IPS-18c (cell line): Measurements from ENCODE around the gene RPL18.
"Not testable (repeated sequence)": the region's sequence is repeated elsewhere in the genome, so short reads cannot be mapped to it uniquely, and the experiment has no call there.

Experiments used
- H3K4me3 ChIP-seq: 2 replicates; pipeline ENCODE4 v1.7.0; 2013; ENCODE audit warnings: low read depth, mild to moderate bottlenecking, low read length, moderate library complexity; ENCODE audit not compliant: insufficient read depth
- H3K9me3 ChIP-seq: one replicate; pipeline ENCODE4 v1.6.1; 2013; ENCODE audit warnings: mild to moderate bottlenecking, low read length, moderate library complexity; ENCODE audit not compliant: control insufficient read depth, insufficient read depth

The RPL18 gene

DNA sequence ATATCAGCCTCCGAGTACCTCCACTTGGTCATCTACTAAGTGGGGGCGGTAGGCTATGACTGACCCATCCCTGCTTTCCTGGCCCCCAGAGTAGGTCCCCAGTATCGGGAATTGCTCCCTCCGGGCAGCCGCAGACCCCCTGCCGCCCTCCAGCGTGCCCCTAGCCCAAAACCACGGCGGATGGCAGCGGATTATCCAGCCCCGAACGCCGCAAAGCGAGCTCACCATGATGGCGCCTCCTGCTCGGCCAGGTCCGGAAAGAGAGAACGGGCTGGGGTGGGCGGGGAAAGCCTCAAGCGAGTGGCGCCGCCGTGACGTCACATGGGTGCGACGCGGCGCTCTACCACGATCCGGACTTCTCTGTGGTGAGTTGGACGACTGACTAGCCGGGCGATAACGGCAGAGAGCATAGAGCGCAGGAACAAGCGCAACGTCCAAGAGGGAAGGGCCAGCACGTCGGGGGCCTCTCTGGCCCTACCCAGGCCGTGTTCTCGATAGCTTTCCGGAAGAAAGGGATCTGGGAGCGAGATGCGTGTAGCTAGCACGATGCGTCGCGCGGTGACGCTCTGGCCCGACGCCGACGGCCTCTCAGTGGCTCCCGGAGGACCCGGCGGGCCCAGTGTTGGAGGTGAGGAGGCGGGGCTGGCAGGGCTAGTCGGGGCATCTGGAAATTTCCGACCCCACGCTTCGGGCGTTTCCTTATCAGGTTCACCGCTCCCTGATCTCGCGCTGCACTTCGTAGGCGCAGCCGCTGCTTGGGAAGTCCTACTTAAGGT lies at the start of gene RPL18, which contains the start of gene SPHK2:
TSS of gene RPL18 (minus strand) at position 263 of the 776 bp plus-strand sequence. CDS start at position 228, 35 bp downstream.
TSS of gene SPHK2 (plus strand) at position 591 of the 776 bp plus-strand sequence. CDS start 1,009 bp downstream, outside the sequence.
- Histone ChIP-seq H3K4me3 (peak within 1 kb of the TSS; percentile 99), H3K9me3 (no peaks in the 10 kb centered on the region)

DNA sequence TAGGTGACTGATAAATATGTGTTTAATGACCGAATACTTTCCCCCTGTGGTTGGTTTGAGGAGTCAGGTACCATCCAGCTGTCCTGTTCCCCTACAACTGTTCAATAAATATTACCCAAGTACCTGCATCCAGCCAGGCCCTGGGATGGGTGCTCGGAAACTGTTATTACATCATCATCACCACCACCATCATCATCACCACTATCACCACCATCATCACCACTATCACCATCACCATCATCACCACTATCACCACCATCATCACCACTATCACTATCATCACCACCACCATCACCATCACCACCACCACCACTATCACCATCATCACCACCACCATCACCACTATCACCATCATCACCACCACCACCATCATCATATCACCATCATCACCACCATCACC lies 49.8 kb upstream of the RPL18 start:
- Histone ChIP-seq H3K4me3 (no peak overlapping the region), H3K9me3 (no peaks in the 10 kb centered on the region)

DNA sequence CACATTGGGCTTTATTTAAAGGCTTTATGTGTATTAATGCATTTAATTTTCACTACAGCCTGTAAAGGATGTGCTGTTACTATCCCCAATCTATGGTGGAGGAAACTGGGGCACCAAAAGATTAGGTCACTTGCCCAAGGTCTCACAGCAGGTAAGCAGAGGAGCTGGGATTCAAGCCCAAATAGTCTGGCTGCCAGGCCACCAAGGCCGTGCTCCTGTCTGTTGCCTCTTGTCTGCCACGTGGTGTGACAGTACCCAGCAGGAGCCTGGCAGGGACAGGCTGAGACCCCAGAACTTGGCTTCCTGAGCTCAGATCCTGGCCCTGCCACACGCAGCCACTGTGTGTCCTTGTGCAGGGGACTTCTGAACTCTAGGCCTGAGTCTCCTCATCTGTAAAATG lies 49.4 kb upstream of the RPL18 start:
- no peak overlapping the region for H3K4me3 ChIP-seq
- H3K9me3 ChIP-seq, result no peaks in the 10 kb centered on the region

DNA sequence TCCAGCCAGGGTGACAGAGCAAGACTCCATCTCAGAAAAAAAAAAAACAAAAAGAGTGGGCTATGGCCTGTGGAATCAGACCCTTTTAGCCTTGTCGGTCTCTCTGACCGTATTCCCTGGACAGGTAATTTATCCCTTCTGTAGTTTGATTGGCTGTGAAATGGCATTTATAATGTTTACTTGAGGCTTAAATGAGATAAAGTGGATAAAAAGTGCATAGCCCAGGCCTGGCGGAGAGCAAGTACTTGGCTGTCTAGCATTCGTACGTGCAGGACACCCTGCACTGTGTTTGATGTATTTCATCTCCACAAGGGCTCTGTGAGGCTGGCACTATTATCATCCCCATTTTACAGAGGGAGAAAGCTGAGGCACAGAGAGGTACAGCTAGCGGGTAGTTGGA lies 46.8 kb upstream of the RPL18 start:
- Histone ChIP-seq H3K4me3 (no peak overlapping the region), H3K9me3 (no peaks in the 10 kb centered on the region)

DNA sequence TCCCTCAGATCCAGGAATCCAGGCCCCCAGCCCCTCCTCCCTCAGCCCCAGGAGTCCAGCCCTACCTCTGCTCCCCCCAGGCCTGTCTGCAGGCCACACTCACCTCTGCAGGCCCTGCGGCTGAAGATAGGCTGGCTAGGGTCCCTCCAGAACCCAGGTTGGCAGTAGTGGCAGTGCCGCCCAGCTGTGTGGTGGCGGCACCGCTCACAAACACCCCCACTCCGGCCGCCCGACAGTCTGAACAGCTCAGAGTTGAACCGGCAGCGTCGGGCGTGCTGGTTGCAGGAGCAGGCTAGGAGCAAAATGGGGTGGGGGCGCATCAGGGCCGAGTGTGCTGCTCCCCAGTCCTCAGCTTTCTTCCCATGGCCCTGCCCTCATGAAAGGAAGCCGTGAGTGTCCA lies 45.5 kb upstream of the RPL18 start:
- H3K9me3 ChIP-seq, result no peaks in the 10 kb centered on the region
- no peak overlapping the region for H3K4me3 ChIP-seq

DNA sequence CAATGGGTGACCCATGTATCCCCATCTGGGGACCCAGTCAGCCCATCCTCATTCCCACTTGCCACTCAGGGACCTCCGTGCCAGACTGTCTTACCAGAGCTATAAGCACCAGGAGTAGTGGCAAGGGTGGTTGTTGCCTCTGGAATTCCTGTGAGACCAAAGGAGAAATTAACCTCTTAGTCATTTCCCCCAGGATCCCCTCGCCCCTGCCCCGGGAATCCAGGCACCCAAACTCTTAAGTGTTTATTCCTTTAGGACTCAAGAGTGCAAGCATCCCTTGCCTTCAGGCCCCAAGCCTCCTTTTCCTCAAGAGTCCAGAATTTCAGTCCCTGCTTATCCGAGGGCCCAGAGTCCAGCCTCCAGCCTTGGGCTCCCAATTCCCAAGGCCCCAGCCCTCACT lies 44.7 kb upstream of the RPL18 start:
- H3K4me3 ChIP-seq, result no peak overlapping the region
- H3K9me3 ChIP-seq, result no peaks in the 10 kb centered on the region

DNA sequence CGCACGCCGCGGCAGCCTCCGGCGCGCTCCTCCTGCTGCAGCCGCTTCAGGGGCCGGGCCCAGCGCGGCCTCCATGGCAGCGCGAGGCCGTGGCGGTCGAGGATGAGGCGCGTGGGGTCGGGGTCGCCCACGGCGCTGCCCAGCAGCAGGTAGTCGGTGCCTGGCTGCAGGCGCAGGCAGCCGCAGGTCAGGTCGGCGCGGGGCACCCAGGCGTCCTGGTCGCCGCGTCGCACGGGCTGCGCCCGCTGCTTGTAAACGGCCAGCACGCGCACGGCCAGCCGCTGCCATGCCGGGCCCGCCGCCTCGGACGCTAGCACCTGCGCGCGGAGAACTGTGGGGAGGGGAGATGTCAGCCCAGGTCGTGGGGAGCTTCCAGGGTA lies 42.7 kb upstream of the RPL18 start:
- Histone ChIP-seq H3K9me3 (no peaks in the 10 kb centered on the region), H3K4me3 (no peak overlapping the region)

DNA sequence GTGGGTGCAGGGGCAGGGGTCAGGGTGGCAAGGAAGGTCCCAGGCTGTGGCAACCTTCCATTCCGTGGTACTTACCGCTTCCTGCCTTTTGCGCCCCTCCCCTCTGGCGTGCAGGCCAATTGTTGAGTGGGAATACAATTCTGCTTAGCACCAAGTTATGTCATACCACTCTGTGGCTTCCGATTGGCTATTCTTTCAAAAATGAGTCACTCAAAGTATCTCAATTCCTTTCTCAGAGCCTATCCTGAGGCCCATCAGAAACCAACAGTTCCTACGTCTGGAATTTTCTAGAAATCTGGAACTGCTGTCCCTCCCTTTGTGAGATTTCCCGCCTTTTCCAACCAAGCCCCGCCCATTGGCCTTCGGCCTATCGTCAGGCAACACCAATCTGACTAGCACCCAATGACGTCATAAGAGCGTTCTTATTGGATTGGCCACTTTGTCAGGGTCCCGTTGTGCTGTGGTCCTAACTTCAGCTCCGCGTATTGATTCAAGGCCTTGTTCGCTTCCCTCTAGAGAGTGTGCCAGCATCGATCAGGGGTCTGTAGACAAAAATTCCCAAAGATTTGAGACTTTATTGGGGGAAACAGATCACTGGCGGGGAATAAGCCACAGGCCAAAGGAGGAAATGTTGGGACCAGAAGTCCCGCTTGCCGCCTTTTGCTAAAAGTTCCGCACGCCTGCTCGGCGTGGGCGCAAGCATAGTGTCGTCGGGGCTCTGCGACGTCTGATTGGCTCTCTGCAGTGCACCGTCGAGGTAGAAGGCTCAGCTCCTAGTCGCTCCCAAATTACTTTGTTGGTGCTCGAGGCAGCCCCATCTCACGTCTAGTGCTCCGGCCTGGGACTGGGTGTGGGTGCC lies 42.1 kb upstream of the RPL18 start:
- Histone ChIP-seq H3K9me3 (no peaks in the 10 kb centered on the region), H3K4me3 (no peak overlapping the region)

DNA sequence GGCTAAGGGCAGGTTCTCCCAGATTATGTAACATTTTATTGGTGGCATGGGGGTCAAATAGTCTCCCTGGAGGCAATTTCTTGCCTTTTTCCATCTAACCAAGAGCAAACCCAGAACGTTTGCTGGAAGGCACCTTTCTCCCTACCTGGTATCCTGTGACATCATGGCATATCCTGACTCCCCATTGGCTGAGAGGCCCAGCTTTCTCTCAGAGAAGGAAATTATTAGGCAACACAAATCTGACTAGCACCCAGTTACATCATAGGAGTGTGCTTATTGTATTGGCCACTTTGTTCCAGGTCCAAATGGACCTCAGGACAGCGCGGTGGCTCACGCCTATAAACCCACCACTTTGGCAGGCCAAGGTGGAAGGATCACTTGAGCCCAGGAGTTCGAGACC lies 40.8 kb upstream of the RPL18 start:
- no peak overlapping the region for H3K4me3 ChIP-seq
- H3K9me3 ChIP-seq, result no peaks in the 10 kb centered on the region

DNA sequence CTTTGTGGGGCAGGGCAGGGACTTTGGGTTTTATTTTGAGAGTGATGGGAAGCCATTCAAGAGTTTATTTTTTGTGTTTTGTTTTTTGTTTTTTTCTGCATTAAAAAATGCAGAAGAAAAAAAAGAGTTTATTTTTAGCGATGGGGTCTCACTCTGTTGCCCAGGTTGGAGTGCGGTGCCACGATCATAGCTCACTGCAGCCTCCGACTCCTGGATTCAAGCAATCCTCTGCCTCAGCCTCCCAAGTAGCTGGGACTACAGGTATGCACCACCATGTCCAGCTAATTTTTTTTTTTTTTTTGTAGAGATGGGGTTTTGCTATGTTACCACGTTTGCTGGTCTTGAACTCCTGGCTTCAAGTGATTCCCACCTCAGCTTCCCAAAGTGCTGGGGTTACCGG lies 39.5 kb upstream of the RPL18 start:
- H3K9me3 ChIP-seq, result no peaks in the 10 kb centered on the region

DNA sequence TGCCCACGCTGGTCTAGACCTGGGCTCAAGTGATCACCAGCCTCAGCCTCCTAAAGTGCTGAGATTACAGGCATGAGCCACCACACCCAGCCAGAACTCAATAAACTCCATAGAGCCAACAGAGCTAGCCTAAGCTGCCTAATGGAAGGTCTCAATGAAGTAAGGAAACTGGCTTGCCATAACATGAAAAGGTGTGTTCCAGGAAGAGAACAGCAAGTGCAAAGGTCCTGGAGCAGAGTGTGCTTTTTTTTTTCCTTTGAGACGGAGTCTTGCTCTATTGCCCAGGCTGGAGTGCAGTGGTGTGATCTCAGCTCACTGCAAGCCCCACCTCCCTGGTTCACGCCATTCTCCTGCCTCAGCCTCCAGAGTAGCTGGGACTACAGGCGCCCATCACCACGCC lies 38.9 kb upstream of the RPL18 start:
- not testable (repeated sequence) for H3K9me3 ChIP-seq, H3K4me3 ChIP-seq

More for the DNA sequence above, 39.5 kb upstream of the RPL18 start:
- no peak overlapping the region for H3K4me3 ChIP-seq

DNA sequence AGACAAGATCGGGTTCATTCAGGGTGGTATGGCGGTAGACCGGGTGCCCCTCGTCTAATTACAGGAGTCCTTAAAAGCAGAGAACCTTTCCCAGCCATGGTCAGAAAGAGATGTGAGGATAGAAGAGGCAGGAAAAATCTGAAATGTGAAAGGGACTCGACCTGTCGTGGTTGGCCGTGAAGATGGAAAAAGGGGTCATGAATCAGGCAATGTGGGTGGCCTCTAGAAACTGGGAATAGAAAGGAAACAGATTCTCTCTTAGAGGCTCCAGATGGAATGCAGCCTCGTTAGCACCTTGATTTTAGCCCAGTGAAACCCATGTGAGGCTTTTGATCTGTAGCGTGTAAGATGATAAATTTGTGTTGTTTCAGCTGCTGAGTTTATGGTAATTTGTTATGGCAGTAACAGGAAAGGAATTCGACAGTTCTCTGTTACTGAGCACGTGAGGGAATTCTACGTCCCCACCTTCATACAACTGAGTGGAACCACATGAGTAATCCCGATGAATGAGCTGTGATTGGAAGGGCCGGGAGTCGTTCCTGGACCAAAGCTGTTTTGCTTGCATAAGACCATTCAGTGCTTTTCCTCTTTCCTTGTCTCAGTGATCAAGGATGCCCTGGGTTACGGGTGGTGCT lies 38.0 kb upstream of the RPL18 start:
- Histone ChIP-seq H3K4me3 (no peak overlapping the region), H3K9me3 (no peaks in the 10 kb centered on the region)

DNA sequence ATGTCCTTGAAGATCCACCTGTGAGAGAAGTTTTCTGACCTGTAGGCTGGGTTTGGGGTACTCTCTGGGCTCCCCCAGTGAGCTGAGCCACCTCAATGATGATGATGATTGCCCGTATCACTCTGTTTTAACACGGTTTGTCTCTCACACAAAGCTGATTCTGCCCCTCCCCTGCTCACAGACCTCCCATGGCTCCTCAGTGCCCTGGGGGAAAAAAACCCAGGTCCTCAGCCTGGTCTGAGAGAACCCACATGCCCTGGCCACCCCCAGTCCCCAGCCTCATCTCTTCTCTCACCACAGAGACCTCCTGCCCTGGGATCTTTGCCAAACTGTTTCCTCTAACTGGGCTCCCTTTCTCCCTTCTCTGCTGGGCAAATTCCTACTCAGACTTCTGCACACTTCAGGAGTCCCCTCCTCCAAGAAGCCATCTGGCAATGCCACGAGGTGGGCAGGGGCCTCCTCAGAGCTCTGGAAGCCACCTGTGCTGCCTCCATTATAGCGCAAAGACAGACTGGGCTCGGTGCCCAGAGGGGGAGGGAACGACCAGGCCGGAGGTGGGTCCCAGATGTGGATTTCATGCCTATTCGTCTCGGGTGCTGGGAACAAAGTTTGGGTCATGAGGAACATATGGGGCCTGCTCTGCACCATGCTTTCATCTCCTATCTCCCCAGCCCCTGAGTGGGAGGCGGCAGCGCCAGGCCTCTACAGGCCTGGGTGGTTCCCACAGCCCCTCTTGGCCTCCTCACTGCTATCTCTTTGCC lies 35.5 kb upstream of the RPL18 start:
- no peaks in the 10 kb centered on the region for H3K9me3 ChIP-seq
- H3K4me3 ChIP-seq, result no peak overlapping the region

DNA sequence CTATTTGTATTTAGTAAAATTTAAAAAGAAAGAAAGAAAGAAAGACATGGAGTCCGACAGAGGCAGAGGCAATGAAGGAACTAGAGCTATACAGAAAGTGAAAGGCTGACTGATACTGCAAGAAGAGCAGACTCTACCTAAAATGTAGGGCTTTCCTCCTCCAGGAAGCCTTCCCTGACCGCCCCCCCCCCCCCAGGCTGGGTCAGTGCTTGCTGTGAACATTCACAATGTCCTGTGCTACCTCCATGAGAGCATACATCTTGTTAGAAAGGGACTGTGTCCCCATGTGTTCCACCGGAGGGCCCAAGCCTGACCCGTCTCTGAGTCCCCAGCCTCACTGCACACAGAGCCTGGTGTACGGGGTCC lies 32.7 kb upstream of the RPL18 start:
- no peaks in the 10 kb centered on the region for H3K9me3 ChIP-seq
- no peak overlapping the region for H3K4me3 ChIP-seq

DNA sequence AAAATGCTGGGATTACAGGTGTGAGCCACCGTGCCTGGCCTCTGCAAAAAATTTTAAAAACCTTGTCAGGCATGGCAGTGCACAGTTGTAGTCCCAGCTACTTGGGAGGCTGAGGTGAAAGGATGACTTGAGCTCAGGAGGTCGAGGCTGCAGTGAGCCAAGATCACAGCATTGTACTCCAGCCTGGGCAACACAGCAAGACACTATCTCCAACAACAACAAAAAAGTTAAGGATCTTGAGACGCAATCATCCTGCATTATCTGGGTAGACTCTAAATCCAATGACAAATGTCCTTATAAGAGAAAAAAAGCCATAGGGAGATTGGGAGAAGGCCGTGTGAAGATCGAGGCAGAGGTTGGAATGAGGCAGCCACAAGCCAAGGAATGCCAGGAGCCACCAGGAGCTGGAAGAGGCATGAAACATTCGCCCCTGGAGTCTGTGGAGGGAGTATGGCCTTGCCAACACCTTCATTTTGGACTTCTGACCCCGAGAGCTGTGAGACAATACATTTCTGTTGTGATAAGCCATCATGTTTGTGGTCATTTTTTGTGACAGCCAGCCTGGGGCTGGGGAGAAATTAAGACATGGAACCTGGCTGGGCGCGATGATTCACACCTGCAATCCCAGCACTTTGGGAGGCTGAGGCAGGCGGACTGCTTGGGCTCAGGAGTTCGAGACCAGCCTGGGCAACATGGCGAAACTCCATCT lies 32.1 kb upstream of the RPL18 start:
- H3K9me3 ChIP-seq, result no peaks in the 10 kb centered on the region
- no peak overlapping the region for H3K4me3 ChIP-seq

DNA sequence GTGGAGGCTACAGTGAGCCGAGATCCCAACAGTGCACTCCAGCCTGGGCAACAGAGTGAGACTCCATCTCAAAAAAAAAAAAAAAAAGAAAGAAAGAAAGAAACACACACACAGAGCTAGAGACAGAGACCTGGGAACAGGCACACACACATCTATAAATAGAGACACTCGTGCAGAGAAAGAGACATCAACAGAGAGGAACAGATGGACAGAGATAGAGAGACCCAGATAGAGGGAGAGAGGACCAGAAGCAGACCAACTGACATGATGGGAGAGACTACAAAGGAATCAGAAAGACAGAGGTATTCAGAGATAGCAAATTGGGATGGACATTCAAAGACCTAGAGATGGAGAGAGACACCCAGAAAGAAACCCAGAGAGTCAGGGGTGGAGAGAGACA lies 29.2 kb upstream of the RPL18 start:
- H3K9me3 ChIP-seq, result no peaks in the 10 kb centered on the region
- H3K4me3 ChIP-seq, result no peak overlapping the region
